Measurements from ENCODE around the gene FAM177B. TPM values are rescaled to one million over a fixed set of nuclear protein-coding genes. Genes with fewer than 3 reads are reported as not detected.

The FAM177B gene
- total RNA-seq: 0.09 TPM in 1 of 2 replicates, not detected in the other

GRCh38 chr1:222736972-222737371 lies at the start of gene FAM177B:
Gene FAM177B (plus strand): TSS chr1:222737202. CDS start chr1:222746546, 9,344 bp downstream.

GRCh38 chr1:222712253-222713090 lies 24.5 kb upstream of the FAM177B start, which contains the start of the genes AIDA and BROX:
Gene AIDA (minus strand): TSS chr1:222712491. CDS start chr1:222712317, 174 bp downstream.
Gene BROX (plus strand): TSS chr1:222712564. CDS start chr1:222715700, 3,136 bp downstream.

Other genes with a start within 250 kb of the FAM177B start
- 0.71 and 1.5 TPM in 2 replicates for gene HHIPL2, start 189.1 kb upstream of the FAM177B start, total RNA-seq
- 9.0 and 10.5 TPM in 2 replicates for gene TAF1A, start 147.3 kb upstream of the FAM177B start, total RNA-seq
- gene MIA3, start 119.1 kb upstream of the FAM177B start, total RNA-seq: 55.2 and 67.7 TPM in 2 replicates
- 29.7 and 41.1 TPM in 2 replicates for gene AIDA, start 24.7 kb upstream of the FAM177B start, total RNA-seq
- gene BROX, start 24.6 kb upstream of the FAM177B start, total RNA-seq: 34.9 and 36.1 TPM in 2 replicates
- gene DISP1, start 77.8 kb downstream of the FAM177B start, total RNA-seq: 3.1 and 3.8 TPM in 2 replicates